GM21367 (cell line): ENCODE measurements around the gene DCDC1.
A peak's percentile ranks its signal among the peaks of the same experiment; 100 is the strongest.

Experiments
- ATAC-seq: cut with Tn5 transposase; IDR thresholded peaks from one replicate; pipeline ENCODE4 v1.9.1; 2021; ENCODE audit not compliant: unreplicated experiment

DCDC1 gene

GRCh38 chr11:31369348-31370329 lies at the start of gene DCDC1, which contains the start of gene DNAJC24:
Gene DCDC1, minus strand, starts transcription at chr11:31369739. Its CDS starts 41,459 bp downstream, at chr11:31328280.
Gene DNAJC24, plus strand, starts transcription at chr11:31369860. Its CDS starts 889 bp downstream, at chr11:31370749.
- peak; percentile 99 for ATAC-seq

- no peak for ATAC-seq
Measured at GRCh38 chr11:31419138-31419537, 49.6 kb upstream of the DCDC1 start.

- no peak for ATAC-seq
Measured at GRCh38 chr11:31417816-31418215, 48.3 kb upstream of the DCDC1 start.

- no peak for ATAC-seq
Measured at GRCh38 chr11:31417357-31417756, 47.8 kb upstream of the DCDC1 start.

GRCh38 chr11:31415435-31415834 lies 45.9 kb upstream of the DCDC1 start:
- no peak for ATAC-seq

- ATAC-seq = no peak
Measured at GRCh38 chr11:31414338-31414737, 44.8 kb upstream of the DCDC1 start.

- ATAC-seq = no peak
Measured at GRCh38 chr11:31412946-31413345, 43.4 kb upstream of the DCDC1 start.

GRCh38 chr11:31408201-31408600 lies 38.7 kb upstream of the DCDC1 start:
- ATAC-seq = no peak

GRCh38 chr11:31404614-31405013 lies 35.1 kb upstream of the DCDC1 start:
- ATAC-seq = no peak

GRCh38 chr11:31397239-31397834 lies 27.8 kb upstream of the DCDC1 start:
- ATAC-seq = no peak

- ATAC-seq = no peak
Measured at GRCh38 chr11:31387379-31387778, 17.8 kb upstream of the DCDC1 start.

- ATAC-seq = no peak
Measured at GRCh38 chr11:31383116-31383515, 13.6 kb upstream of the DCDC1 start.

- ATAC-seq = no peak
Measured at GRCh38 chr11:31375879-31376278, 6.3 kb upstream of the DCDC1 start.

- ATAC-seq = no peak
Measured at GRCh38 chr11:31366795-31367194, 2.7 kb downstream of the DCDC1 start.

GRCh38 chr11:31361743-31362142 lies 7.8 kb downstream of the DCDC1 start:
- no peak for ATAC-seq

- no peak for ATAC-seq
Measured at GRCh38 chr11:31355817-31356216, 13.7 kb downstream of the DCDC1 start.

GRCh38 chr11:31355131-31355530 lies 14.4 kb downstream of the DCDC1 start:
- no peak for ATAC-seq

GRCh38 chr11:31351168-31351567 lies 18.4 kb downstream of the DCDC1 start:
- ATAC-seq = no peak

GRCh38 chr11:31340903-31341572 lies 28.5 kb downstream of the DCDC1 start:
- ATAC-seq = no peak

- no peak for ATAC-seq
Measured at GRCh38 chr11:31337806-31338205, 31.7 kb downstream of the DCDC1 start.

- ATAC-seq = no peak
Measured at GRCh38 chr11:31328697-31329096, 40.8 kb downstream of the DCDC1 start.

GRCh38 chr11:31327417-31327816 lies 42.1 kb downstream of the DCDC1 start:
- ATAC-seq = no peak
